Activated T-helper 2 cell treated with anti-CD3 and anti-CD28 coated beads, Interferon-gamma antibody, Interleukin-2, Interleukin-4, amounts not matched to agents 10 μg/mL and 5 μg/mL and 100 μg/mL, durations not matched to agents 14 hours and 24 hours and 36 hours (primary cell): ENCODE data around the gene PAWR. TPM values are rescaled to one million over a fixed set of nuclear protein-coding genes. Genes with fewer than 3 reads are reported as not detected.

Source experiments
- DNase-seq: peaks from one replicate; pipeline ENCODE4 v3.0.0; 2021; ENCODE audit warnings: low spot score
- H3K27ac Mint-ChIP-seq: one replicate; pipeline ENCODE4 v1.8.0; 2021; ENCODE audit warnings: mixed read lengths
- H3K27me3 Mint-ChIP-seq: one replicate; pipeline ENCODE4 v1.8.0; 2021; ENCODE audit warnings: low read depth, mixed read lengths
- H3K36me3 Mint-ChIP-seq: one replicate; pipeline ENCODE4 v1.8.0; 2021; ENCODE audit warnings: low read depth, mixed read lengths
- H3K4me1 Mint-ChIP-seq: one replicate; pipeline ENCODE4 v1.8.0; 2021; ENCODE audit warnings: low read depth, mixed read lengths
- H3K4me3 Mint-ChIP-seq: one replicate; pipeline ENCODE4 v1.8.0; 2021; ENCODE audit warnings: low read depth, mild to moderate bottlenecking, moderate library complexity, mixed read lengths
- H3K9me3 Mint-ChIP-seq: one replicate; pipeline ENCODE4 v1.8.0; 2021; ENCODE audit warnings: mixed read lengths
- intact Hi-C: fragments of 100-400 bp; cut with micrococcal nuclease; formaldehyde crosslinking; loops from one replicate; pipeline ENCODE4 v1.15.1; 2023
- total RNA-seq: library from RNA; stranded (reverse); gene quantifications from 2 replicates; pipeline ENCODE4 v1.2.3, GENCODE V29; 2022

PAWR gene
- total RNA-seq, 1 donor from 2014 or later = 2.8 TPM

GRCh38 chr12:79680051-79680450 lies 10.7 kb downstream of the PAWR start:
- H3K4me1 Mint-ChIP-seq = no peaks in the 10 kb centered on the region
- no peaks in the 10 kb centered on the region for H3K36me3 Mint-ChIP-seq
- peaks cover 4% of the 10 kb centered on the region for H3K27me3 Mint-ChIP-seq
- H3K9me3 Mint-ChIP-seq = no peaks in the 10 kb centered on the region
- no peak overlapping the region for H3K4me3 Mint-ChIP-seq
- intact Hi-C loops = no loop called here
- DNase-seq = no peak
- H3K27ac Mint-ChIP-seq = no peak overlapping the region

- intact Hi-C loops = no loop called here
- no peak overlapping the region for H3K4me3 Mint-ChIP-seq
- DNase-seq = no peak
- H3K27me3 Mint-ChIP-seq = peaks cover 3% of the 10 kb centered on the region
- H3K27ac Mint-ChIP-seq = no peak overlapping the region
- no peaks in the 10 kb centered on the region for H3K4me1 Mint-ChIP-seq
- H3K36me3 Mint-ChIP-seq = no peaks in the 10 kb centered on the region
- H3K9me3 Mint-ChIP-seq = no peaks in the 10 kb centered on the region
These were observed 12.5 kb downstream of the PAWR start for GRCh38 chr12:79678306-79678705.

- Mint-ChIP-seq H3K4me1 (no peaks in the 10 kb centered on the region), H3K27ac (no peak overlapping the region), H3K4me3 (no peak overlapping the region), H3K27me3 (peaks cover 3% of the 10 kb centered on the region), H3K36me3 (no peaks in the 10 kb centered on the region), H3K9me3 (no peaks in the 10 kb centered on the region)
- intact Hi-C loops = no loop called here
- no peak for DNase-seq
These were observed 13.1 kb downstream of the PAWR start for GRCh38 chr12:79677672-79678071.

- H3K4me1 Mint-ChIP-seq = no peaks in the 10 kb centered on the region
These were observed 14.2 kb downstream of the PAWR start for GRCh38 chr12:79676579-79676978.

GRCh38 chr12:79674629-79675028 lies 16.1 kb downstream of the PAWR start:
- H3K4me1 Mint-ChIP-seq = no peaks in the 10 kb centered on the region
- H3K36me3 Mint-ChIP-seq = no peaks in the 10 kb centered on the region
- no peak overlapping the region for H3K4me3 Mint-ChIP-seq
- H3K27me3 Mint-ChIP-seq = peaks cover 3% of the 10 kb centered on the region
- H3K9me3 Mint-ChIP-seq = no peaks in the 10 kb centered on the region
- intact Hi-C loops = no loop called here
- H3K27ac Mint-ChIP-seq = no peak overlapping the region
- DNase-seq = no peak

More at GRCh38 chr12:79676579-79676978, 14.2 kb downstream of the PAWR start:
- Mint-ChIP-seq H3K9me3 (no peaks in the 10 kb centered on the region), H3K27ac (no peak overlapping the region), H3K27me3 (peaks cover 3% of the 10 kb centered on the region), H3K36me3 (no peaks in the 10 kb centered on the region), H3K4me3 (no peak overlapping the region)
- intact Hi-C loops = no loop called here
- no peak for DNase-seq

- H3K36me3 Mint-ChIP-seq = no peaks in the 10 kb centered on the region
- H3K4me3 Mint-ChIP-seq = no peak overlapping the region
- H3K9me3 Mint-ChIP-seq = no peaks in the 10 kb centered on the region
- no peaks in the 10 kb centered on the region for H3K4me1 Mint-ChIP-seq
- intact Hi-C loops = no loop called here
- H3K27ac Mint-ChIP-seq = no peak overlapping the region
- H3K27me3 Mint-ChIP-seq = no peaks in the 10 kb centered on the region
- DNase-seq = no peak
These were observed 17.4 kb downstream of the PAWR start for GRCh38 chr12:79673354-79673753.

- H3K27ac Mint-ChIP-seq = no peak overlapping the region
- H3K4me1 Mint-ChIP-seq = no peaks in the 10 kb centered on the region
- H3K27me3 Mint-ChIP-seq = no peaks in the 10 kb centered on the region
- H3K4me3 Mint-ChIP-seq = no peak overlapping the region
- intact Hi-C loops = no loop called here
- no peak for DNase-seq
- H3K9me3 Mint-ChIP-seq = no peaks in the 10 kb centered on the region
- H3K36me3 Mint-ChIP-seq = no peaks in the 10 kb centered on the region
These were observed 22.7 kb downstream of the PAWR start for GRCh38 chr12:79668113-79668512.

GRCh38 chr12:79665212-79665887 lies 25.4 kb downstream of the PAWR start:
- H3K4me3 Mint-ChIP-seq = no peak overlapping the region
- no peak overlapping the region for H3K27ac Mint-ChIP-seq
- no peaks in the 10 kb centered on the region for H3K27me3 Mint-ChIP-seq
- H3K9me3 Mint-ChIP-seq = no peaks in the 10 kb centered on the region
- no peak for DNase-seq
- intact Hi-C loops = no loop called here
- H3K36me3 Mint-ChIP-seq = no peaks in the 10 kb centered on the region
- H3K4me1 Mint-ChIP-seq = no peaks in the 10 kb centered on the region

GRCh38 chr12:79664518-79664917 lies 26.2 kb downstream of the PAWR start:
- intact Hi-C loops = no loop called here
- DNase-seq = no peak
- Mint-ChIP-seq H3K36me3 (no peaks in the 10 kb centered on the region), H3K4me3 (no peak overlapping the region), H3K9me3 (no peaks in the 10 kb centered on the region), H3K4me1 (no peaks in the 10 kb centered on the region), H3K27me3 (no peaks in the 10 kb centered on the region), H3K27ac (no peak overlapping the region)

- Mint-ChIP-seq H3K36me3 (no peaks in the 10 kb centered on the region), H3K27me3 (no peaks in the 10 kb centered on the region), H3K9me3 (no peaks in the 10 kb centered on the region), H3K27ac (no peak overlapping the region), H3K4me3 (no peak overlapping the region), H3K4me1 (no peaks in the 10 kb centered on the region)
- DNase-seq = no peak
- intact Hi-C loops = no loop called here
These were observed 28.5 kb downstream of the PAWR start for GRCh38 chr12:79662046-79662811.

GRCh38 chr12:79661629-79662028 lies 29.1 kb downstream of the PAWR start:
- DNase-seq = no peak
- no peaks in the 10 kb centered on the region for H3K4me1 Mint-ChIP-seq
- H3K27me3 Mint-ChIP-seq = no peaks in the 10 kb centered on the region
- H3K9me3 Mint-ChIP-seq = no peaks in the 10 kb centered on the region
- no peaks in the 10 kb centered on the region for H3K36me3 Mint-ChIP-seq
- intact Hi-C loops = no loop called here
- H3K4me3 Mint-ChIP-seq = no peak overlapping the region
- no peak overlapping the region for H3K27ac Mint-ChIP-seq

- intact Hi-C loops = no loop called here
- Mint-ChIP-seq H3K9me3 (no peaks in the 10 kb centered on the region), H3K4me3 (no peak overlapping the region), H3K4me1 (no peaks in the 10 kb centered on the region), H3K36me3 (no peaks in the 10 kb centered on the region), H3K27ac (no peak overlapping the region), H3K27me3 (no peaks in the 10 kb centered on the region)
- DNase-seq = no peak
These were observed 30.8 kb downstream of the PAWR start for GRCh38 chr12:79659961-79660431.

GRCh38 chr12:79658221-79658620 lies 32.5 kb downstream of the PAWR start:
- Mint-ChIP-seq H3K27ac (no peak overlapping the region), H3K4me1 (no peaks in the 10 kb centered on the region), H3K4me3 (no peak overlapping the region), H3K27me3 (no peaks in the 10 kb centered on the region), H3K36me3 (no peaks in the 10 kb centered on the region), H3K9me3 (no peaks in the 10 kb centered on the region)
- intact Hi-C loops = no loop called here
- no peak for DNase-seq
